HG03060 (cell line): ENCODE results near the gene ZNRF4.
"Not testable (repeated sequence)": the region's sequence is repeated elsewhere in the genome, so short reads cannot be mapped to it uniquely, and the experiment has no call there.

Source experiments
- ATAC-seq: cut with Tn5 transposase; IDR thresholded peaks from one replicate; pipeline ENCODE4 v1.9.1; 2021; ENCODE audit warnings: low read depth, moderate number of reproducible peaks; ENCODE audit not compliant: unreplicated experiment

The ZNRF4 gene

GRCh38 chr19:5455367-5456129, at the start of gene ZNRF4:
TSS of gene ZNRF4 (plus strand) at chr19:5455417. CDS start at chr19:5455492, 75 bp downstream.
- ATAC-seq: no peak

GRCh38 chr19:5406198-5406597, 49.0 kb upstream of the ZNRF4 start:
- not testable (repeated sequence) for ATAC-seq

- no peak for ATAC-seq
These were observed 48.4 kb upstream of the ZNRF4 start for GRCh38 chr19:5406816-5407215.

- ATAC-seq: no peak
These were observed 47.9 kb upstream of the ZNRF4 start for GRCh38 chr19:5407356-5407755.

GRCh38 chr19:5417495-5418436, 37.5 kb upstream of the ZNRF4 start:
- ATAC-seq: no peak

- ATAC-seq: no peak
These were observed 36.5 kb upstream of the ZNRF4 start for GRCh38 chr19:5418677-5419076.

- ATAC-seq: no peak
These were observed 34.3 kb upstream of the ZNRF4 start for GRCh38 chr19:5420953-5421352.

- no peak for ATAC-seq
These were observed 31.6 kb upstream of the ZNRF4 start for GRCh38 chr19:5423567-5424125.

GRCh38 chr19:5424192-5424973, 30.8 kb upstream of the ZNRF4 start:
- ATAC-seq: no peak

GRCh38 chr19:5425260-5425659, 30.0 kb upstream of the ZNRF4 start:
- no peak for ATAC-seq

- ATAC-seq: no peak
These were observed 25.0 kb upstream of the ZNRF4 start for GRCh38 chr19:5430237-5430636.

GRCh38 chr19:5432687-5433086, 22.5 kb upstream of the ZNRF4 start:
- no peak for ATAC-seq

GRCh38 chr19:5434351-5434917, 20.8 kb upstream of the ZNRF4 start:
- no peak for ATAC-seq

- ATAC-seq: no peak
These were observed 20.1 kb upstream of the ZNRF4 start for GRCh38 chr19:5434970-5435641.

GRCh38 chr19:5435642-5436017, 19.6 kb upstream of the ZNRF4 start:
- ATAC-seq: no peak

GRCh38 chr19:5436106-5436947, 18.9 kb upstream of the ZNRF4 start:
- no peak for ATAC-seq

GRCh38 chr19:5436948-5437306, 18.3 kb upstream of the ZNRF4 start:
- ATAC-seq: no peak

- not testable (repeated sequence) for ATAC-seq
These were observed 16.5 kb upstream of the ZNRF4 start for GRCh38 chr19:5438756-5439155.

GRCh38 chr19:5439452-5439851, 15.8 kb upstream of the ZNRF4 start:
- no peak for ATAC-seq
